T-helper 9 cell (primary cell): ENCODE measurements around the gene GLIPR1L1.
"Not testable (repeated sequence)": the region's sequence is repeated elsewhere in the genome, so short reads cannot be mapped to it uniquely, and the experiment has no call there.

Experiments used
- DNase-seq: peaks from one replicate; pipeline ENCODE4 v3.0.0-alpha.2; 2020
- total RNA-seq, 2 donors: gene quantifications; one replicate each; lab custom pipeline; 2026; lab: John Stamatoyannopoulos, UW

GLIPR1L1 gene, protein sequence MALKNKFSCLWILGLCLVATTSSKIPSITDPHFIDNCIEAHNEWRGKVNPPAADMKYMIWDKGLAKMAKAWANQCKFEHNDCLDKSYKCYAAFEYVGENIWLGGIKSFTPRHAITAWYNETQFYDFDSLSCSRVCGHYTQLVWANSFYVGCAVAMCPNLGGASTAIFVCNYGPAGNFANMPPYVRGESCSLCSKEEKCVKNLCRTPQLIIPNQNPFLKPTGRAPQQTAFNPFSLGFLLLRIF
- 0 reads per million in 2 donors for total RNA-seq

DNA sequence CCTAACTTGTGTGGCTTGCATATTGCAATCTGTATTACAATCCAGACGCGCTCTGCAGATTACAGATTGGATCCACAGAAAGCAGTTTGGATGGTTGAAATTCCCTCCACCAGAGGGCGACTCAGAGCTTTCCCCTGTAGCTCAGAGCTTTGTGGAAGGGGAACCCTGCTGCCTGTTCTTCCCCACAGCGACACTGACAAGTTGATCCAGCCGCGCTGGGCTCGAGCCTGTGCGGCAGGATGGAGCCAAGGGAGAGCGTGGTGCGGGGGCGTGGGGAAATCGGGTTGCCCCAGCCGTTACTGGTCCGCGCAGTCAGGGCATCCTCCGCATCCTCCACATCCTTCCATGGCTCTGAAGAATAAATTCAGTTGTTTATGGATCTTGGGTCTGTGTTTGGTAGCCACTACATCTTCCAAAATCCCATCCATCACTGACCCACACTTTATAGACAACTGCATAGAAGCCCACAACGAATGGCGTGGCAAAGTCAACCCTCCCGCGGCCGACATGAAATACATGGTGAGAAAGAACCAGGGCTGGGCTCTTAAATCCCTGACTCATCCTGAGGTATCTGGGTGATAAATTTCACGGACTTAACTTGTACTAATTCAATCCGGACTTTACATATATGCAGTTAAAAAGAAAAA lies at the start of gene GLIPR1L1:
Gene GLIPR1L1 (plus strand): TSS at position 287 of the 647 bp plus-strand sequence. CDS start 59 bp downstream, at position 346.
- DNase-seq: peak; percentile 77

DNA sequence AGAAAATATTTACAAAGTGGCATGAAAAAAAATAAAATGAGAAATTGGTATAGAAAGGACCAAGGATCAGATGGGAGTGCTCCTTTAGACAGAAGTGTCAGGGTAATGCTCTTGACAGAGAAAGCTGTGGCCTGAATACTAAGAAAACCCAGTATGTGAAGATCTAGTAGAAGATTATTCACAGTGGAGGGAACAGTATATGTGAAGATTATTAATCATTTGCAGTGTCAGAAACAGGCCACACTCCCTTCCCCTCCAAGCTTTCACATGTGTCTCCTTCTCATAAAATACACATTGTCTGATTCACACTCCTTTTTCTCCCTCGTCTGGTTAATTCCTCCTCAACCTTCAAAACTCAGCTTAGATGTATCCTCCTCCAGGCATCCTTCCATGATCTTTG lies 45.6 kb upstream of the GLIPR1L1 start:
- DNase-seq: no peak

DNA sequence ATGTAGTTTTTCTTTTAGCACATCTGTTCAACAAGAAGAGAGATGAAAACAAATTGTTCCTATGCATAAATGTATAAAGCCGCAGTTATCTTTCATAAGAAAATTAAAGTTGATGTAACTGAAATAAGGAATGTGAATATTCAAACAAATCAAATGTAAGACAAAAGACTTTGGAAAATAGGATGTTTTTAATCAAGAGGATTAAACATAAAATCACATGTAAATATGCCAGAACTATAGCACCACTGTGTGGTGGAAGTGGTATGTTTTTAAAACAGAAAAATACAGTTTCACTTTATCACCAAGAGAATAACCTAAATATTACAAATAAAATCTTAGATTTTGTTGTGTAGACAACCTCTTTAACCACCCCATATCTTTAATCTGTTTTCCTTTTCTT lies 44.7 kb upstream of the GLIPR1L1 start:
- no peak for DNase-seq

DNA sequence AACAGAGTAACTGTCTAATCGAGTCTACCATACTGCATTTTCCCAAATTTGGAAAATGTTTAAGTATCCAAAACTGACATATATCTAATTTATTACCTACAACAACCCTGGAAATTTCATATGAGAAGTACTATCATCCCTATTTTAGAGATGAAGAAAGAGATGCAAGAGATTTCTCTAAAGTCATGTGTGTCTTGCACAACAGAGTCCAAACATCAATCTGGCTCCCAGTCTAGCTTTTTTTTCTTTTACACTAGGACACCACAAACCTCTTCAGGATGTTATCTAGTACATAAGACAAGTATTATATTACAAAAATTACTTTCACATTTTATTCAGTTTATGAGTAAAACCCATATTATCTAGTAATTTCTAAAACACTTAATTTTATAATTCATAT lies 43.5 kb upstream of the GLIPR1L1 start:
- no peak for DNase-seq

DNA sequence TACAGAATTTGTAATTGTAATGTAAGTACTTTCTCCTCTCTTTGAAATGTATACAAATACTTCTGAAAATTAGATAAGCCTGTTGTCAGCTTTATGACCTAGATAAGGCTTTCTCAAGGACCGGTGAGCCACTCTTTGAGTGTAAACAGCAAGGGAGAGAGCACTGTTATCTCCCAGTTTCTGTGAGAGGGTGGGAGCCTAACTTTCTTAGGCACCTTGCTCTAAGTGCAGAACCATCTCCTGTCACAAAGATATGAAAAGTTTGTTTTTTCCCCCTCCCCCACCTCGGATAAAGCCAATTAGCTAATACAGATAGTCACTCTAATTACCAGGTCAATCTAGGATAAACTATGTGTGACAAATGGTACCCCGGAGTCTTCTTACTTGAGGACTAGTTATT lies 40.1 kb upstream of the GLIPR1L1 start:
- no peak for DNase-seq

DNA sequence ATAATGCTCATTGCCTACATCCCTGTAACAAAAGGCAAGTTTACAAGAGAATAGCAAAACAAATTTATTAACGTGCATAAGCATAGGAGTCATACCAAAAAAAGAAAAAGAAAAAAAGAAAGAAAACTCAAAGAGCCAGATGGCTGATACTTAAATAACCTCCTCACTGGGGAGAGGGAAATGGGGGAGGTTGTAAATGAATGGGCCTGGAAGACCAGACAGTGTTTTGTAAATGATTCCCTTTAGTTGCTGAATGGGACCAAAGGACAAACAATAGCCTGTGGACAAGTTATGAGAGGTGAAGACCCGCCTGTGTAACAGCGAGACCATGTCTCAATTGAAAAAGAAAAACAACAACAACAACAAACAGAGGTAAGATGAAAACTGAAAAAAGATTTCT lies 39.7 kb upstream of the GLIPR1L1 start:
- DNase-seq: no peak

DNA sequence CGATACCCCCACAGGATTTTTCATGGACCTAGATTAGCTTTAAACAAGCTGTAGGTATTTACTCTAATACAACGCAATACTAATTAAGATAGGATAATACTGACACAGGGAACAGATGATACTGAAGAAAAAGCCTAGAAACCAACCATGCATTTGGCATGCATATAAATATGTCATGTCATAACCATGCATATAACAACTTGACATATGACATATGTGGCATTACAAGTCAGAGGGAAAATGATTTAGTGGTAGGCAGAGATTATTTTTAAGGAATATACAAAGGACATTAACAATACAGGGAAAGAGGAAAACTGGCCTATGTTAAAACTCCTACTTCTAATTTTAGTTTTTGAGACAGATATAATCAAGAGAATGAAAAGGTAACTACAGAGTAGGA lies 32.2 kb upstream of the GLIPR1L1 start:
- no peak for DNase-seq

DNA sequence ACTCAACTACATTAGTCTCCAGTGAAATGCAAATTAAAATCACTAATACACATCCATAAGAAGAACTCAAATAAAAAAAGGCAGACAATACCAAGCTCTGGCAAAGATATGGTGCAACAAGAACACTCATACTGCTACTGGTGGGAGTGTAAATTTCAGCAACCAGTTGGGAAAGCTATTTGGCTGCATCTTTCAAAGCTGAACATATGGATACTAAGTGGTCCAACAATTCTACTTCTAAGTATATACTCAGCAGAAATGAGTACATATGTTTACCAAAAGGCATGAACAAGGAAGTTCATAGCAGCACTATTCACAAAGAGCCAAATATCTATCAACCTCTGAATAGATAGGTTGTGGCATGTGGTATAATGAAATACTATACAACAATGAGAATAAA lies 31.7 kb upstream of the GLIPR1L1 start:
- DNase-seq: no peak

DNA sequence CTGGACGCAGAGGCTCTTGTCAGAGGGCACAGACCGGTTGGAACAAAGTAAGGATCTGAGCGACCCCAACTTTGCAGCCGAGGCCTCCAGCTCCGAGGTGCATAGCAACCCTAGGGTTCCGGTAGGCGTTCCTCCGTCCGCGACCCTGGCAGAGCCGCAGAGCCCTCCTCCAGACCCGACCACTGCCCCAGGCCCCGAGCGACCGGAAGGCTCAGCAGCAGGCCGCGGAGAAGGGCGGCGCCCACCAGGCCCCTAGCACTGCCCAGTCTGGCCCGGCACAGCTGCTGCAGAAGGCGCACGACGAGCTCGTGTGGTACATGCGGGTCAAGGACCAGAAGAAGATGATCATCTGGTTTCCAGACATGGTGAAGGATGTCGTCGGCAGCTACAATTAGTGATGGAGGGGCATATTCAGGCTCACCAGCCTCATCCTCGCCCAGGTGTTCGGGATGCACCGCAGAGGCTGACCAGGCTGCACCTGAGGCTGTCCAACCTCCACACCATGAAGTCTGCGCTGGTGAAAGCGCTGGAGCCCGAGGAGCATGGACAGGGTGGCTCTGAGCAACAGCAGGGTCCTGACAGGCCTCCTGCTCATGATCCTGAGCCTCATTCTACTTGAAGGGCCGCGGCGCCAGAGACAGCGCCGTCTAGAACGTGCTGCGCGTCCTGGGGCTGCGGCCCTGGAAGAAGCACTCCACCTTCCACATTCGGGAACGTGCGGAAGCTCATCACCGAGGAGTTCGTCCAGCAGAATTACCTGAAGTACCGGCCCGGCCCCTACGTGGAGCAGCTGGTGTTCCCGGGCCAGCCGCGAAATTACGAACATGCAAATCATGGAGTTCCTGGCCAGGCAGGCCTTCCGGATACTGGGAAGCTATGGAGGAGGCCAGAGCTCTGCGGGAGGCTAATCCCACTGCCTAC lies 28.8 kb upstream of the GLIPR1L1 start:
- no peak for DNase-seq

DNA sequence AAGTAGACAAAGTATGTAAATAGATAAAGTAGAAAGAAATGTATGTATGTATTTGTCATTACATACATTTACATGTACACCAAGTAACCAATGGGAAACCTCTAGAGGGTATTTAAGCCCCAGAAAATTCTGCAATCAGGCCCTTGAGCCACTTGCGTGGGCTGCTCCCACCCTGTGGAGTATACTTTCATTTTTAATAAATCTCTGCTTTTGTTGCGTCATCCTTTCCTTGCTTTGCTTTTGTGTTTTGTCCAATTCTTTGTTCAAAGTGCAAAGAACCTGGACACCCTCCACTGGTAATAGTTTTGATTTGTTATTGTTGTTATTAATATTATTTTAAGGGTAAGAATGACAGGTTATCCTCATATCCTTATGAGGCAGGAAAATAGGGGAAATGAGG lies 26.2 kb upstream of the GLIPR1L1 start:
- no peak for DNase-seq

DNA sequence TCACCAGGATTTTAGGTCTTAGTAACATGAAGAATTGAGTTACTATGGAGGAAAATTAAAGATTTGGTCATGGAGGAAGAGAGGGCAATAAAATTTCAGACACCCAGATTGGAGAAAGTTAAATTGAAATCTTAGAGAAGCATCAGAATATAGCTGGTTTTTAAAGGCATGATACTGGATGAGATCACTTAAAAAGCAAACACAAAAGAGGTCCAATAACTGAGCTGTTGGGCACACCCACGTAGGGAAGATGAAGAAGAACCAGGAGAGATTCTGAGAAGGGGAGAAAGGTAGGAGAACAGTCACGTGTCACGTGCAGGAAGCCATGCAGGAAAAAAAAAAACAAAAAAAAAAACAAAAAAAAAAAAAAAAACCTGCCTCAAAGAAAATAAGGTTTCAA lies 23.1 kb upstream of the GLIPR1L1 start:
- no peak for DNase-seq

DNA sequence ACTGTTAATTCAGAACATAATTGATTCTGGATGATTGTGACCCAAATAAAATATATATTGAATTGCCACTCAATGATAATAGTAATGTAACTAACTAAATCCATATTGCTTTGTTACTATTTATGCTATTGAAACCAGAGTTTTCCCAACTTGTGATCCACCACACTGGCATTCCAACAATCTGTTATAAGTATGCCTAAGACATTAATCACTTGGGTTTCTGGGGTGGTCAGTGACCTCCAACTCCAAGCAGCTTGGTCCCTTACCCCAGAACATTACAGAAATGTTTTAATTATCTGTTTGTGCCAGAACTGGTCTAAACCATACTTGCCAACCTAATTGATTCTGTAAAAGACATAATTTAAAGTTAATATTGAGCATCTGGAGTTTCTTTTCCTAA lies 19.0 kb upstream of the GLIPR1L1 start:
- DNase-seq: no peak

DNA sequence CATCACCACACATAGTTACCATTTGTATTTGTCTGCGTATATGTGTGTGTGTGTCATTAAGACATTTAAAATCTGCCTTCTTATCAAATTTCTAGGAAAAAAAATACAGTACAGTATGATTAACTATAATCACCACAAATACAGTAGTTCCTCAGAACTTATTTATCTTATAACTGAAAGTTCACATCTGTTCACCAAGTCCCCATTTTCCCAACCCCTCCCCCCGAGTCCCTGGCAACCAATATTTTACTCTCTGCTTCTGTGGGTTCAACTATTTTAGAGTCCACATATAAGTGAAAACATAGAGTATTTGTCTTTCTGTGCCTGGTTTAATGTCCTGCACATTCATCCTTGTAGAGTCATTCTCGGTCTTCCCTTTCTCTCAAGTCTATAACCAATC lies 16.7 kb upstream of the GLIPR1L1 start:
- no peak for DNase-seq

DNA sequence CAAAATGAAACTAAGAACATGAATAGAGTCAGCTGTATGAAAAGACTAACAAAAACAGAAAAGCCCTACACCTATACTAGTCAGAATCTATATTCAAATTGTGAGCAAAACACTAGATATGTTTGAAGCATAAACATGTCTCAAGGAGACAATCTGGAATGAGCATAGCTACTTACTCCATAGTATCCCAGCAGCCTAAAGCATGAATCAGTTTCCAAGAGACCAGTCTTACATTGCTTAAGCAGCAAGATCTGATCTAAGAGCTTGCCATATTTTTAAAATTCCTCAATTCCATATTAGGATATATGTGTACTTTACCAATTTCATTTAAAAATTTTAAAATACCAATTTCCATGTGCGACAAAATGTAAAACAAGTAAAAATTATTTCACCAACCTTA lies 12.0 kb upstream of the GLIPR1L1 start:
- no peak for DNase-seq

DNA sequence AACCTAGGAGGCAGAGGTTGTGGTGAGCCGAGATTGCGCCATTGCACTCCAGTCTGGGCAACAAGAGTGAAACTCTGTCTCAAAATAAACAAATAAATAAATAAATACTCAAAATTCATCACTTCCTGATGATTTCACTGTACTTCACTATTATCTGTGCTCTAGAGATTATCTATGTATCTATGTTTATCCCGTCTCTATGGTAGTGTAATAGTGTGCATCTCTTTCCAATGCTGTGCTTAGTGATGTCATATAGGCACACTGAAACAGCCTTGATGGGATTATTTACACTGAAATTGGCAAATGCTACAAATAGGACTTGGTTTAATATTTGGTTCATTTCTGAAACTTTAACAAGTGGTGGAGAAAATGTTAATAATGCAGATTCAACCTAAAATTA lies 10.8 kb upstream of the GLIPR1L1 start:
- DNase-seq: no peak

DNA sequence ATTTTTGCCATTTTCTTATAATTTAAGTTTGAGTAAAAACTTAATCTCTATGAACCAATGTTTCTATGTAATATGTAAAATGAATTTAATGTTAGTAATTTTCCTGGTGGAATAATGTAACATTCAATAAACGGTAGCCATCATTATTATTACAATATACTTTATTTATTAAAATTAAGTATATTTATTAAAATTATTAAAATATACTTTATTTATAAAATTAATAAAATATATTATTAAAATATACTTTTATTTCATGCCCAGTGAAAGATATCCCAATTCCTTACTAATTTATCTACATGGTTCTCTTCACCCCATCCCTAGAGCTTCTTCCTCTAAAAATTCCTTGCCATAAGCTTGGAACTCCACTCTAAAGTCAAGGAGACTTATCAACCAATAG lies 6.8 kb upstream of the GLIPR1L1 start:
- no peak for DNase-seq

DNA sequence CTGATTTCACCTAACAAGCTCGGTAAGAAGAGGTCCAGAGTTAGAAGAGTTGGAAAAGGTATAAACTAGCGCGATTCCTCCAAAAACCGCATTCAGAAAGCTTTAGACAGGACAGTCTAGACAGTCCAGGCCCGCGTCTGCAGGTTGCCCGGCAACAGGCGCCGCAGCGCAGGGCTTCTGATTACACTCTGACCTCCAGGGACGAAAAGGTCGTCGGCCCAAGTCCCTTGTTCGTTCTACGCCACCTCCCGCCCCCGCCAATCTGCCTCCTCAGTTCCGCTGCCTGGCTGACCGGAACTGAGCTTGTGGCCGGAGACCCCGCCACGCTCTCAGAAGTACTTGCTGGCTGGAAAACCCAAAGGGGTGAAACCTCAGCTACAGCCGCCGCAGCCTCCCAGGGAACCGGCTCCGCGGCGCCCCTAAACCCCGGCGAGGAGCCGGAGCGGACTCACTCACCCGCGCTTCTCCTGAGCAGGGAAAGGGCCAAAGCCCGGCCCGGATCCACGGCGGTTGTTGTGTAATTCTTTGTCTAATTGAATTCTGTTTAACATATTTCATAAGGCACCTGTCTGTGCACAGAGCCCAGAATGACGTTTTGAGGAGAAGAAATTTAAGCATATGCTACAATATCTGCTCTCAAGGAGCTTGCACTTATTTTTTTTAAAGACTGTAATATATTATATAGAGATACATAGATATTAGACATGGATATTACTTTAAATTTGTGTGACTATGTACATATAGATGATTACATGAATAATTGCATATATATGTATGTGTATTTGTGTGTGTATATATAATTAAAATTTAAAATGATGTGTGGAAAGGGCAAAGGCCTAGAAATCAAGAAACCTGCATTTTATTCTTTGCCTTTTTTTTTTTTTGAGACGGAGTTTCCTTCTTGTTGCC lies 4.3 kb upstream of the GLIPR1L1 start, which contains the start of gene CAPS2:
Gene CAPS2 (minus strand): TSS at position 407 of the 909 bp plus-strand sequence. CDS start 3,826 bp downstream, outside the sequence.
- DNase-seq: peak; percentile 53

DNA sequence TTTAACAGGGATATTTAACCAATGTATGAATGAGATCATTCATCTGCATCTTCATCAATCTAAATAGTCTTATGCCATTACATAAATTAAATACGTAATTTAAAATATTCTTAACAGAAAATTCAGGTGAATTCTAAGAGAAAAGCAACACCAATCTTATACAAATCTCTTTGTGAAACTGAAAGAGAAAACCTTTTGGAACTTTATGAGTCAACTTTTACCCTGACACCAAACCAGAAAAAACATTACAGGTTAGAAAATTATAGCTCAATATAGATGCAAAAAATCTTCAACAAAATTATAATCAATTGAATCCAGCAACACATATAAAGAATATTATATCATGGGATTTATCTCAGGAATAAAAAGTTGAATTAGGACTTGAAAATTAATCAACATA lies 3.4 kb downstream of the GLIPR1L1 start:
- no peak for DNase-seq

DNA sequence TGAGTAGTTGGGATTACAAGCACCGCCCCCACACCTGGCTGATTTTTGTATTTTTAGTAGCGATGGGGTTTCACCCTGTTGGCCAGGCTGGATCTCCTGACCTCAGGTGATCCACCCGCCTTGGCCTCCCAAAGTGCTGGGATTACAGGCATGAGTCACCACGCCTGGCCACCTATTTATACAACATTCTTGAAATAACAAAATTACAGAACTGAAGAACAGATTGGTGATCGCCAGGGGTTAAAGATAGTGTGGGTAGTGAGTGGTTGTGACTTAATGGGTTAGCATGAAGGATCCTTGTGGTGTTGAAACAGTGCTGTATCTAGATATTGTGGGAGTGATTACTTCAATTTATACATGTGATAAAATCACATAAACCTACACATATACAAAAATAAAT lies 7.4 kb downstream of the GLIPR1L1 start:
- no peak for DNase-seq

DNA sequence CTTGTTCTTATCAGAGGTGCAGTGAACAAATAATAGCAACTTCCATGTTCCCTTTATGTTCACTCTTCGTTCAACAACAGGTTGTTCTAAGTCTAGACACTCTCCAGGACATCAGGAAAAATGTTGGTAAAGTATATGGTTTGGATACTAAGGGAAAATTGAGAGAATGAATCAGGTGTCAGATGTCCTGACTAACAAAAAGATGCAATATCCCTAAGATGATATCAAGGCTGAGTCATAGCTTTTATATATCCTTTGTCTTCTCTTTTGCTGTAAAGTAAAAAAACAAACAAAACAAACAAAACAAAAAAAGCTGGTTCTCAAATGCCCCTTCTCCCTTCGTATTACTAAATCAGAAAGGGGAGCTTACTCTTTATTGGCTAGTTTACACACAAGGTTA lies 11.1 kb downstream of the GLIPR1L1 start:
- no peak for DNase-seq

DNA sequence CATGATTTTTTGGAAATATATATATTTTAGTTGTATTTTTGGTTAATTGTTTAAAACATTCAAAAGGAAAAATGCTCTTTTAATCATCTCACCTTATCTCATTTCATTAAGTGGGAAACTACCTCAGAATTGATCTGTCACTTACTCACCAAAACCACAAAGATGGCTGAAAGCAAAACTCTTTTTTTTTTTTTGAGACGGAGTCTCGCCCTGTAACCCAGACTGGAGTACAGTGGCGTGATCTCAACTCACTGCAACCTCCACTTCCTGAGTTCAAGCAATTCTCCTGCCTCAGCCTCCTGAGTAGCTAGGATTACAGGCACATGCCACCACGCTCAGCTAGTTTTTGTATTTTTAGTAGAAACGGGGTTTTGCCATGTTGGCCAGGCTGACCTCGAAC lies 11.7 kb downstream of the GLIPR1L1 start:
- not testable (repeated sequence) for DNase-seq

DNA sequence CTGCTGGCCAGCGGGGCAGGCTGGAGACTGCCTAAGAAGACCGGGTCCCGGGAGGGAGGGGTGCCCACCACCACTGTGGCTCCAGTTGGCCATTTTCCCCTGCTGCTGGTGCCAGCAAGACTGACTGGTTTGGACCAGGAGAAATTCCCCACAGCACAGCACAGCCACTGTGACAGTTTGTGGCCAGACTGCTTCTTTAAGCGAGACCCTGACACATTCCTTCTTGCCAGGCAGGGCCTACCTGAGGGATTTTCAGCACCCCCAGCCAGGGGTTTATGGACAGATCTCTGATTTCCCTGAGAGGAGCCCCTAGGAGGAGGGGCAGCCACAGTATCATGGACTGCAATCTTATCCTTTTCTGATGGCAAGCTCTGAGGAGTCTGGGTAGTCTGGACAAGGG lies 15.5 kb downstream of the GLIPR1L1 start:
- DNase-seq: no peak
